ENCODE results near the gene MAN1B1.
A peak's percentile ranks its signal among the peaks of the same experiment; 100 is the strongest.

MAN1B1 gene

GRCh38 chr9:137088121-137088520, 1.3 kb downstream of the MAN1B1 start:
- no peak for DNase-seq

DNA sequence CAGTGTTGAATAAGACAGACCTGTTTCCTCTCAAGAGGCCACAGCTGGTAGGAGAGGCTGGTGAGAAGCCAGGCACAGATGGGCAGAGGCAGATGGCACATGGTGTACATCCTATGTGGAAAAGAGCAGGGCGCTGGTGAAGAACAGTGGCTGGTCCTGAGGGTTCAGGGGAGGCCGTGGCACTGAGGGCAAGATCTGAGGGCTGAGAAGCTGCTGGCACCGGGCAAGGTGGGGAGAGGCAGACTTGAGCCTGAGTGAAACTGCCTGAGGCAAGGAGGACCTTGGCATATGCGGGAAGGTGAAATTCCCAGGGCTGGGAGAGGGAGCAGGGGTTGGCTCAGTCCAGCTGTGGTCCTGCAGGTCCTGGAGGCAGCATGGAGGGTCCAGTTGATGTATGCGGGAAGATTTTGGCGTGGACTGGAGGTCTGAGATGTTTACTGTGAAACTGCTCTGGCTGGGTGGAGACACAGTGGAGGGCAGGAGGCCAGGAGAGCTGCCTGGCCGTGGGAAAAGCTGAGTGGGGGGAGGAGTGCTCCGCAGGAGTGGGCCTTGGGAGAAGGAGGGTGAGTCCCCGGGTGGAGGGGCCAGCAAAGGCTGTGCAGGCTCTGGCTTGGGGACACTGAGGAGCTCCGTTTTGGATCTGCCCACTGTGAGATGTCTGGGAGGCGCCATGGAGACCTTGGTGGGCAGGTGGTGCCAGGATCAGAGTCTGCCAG, 2.6 kb downstream of the MAN1B1 start:
- DNase-seq: no peak

DNA sequence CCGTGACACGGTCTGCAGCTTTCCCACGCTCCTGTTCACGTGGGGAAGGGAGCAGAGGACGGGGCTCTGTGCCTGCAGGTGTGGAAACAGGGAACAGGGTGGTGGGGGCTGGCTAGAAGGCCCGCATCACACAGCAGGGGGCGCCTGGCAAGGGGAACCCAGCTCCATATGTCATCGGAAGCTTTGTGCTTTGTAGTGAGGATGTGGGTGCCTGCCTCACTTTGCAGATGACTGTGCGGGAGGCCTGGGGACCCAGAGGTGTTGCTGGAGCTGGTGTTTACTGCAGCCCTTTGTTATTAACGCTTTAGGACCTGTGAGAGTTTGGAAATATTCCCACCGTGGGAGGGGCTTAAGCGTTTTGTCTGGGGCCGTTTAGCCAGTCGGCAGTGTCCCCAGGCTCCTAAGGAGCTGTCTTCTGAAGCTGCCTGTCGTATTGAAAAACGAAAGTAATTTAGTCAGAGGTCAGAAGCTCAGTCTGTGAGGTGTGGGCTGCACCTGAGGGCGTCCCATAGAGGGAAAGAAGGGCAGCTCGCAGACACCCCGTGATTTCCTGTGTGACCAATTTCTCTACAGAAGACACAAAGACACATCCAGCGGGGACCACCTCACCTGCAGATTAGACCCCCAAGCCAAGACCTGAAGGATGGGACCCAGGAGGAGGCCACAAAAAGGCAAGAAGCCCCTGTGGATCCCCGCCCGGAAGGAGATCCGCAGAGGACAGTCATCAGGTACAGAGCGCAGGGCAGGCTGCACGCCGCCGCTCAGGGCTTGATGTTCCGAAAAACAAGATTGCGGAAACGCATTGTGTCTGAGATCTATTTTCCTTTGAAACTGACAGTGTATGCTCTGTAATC, 9.1 kb downstream of the MAN1B1 start:
- peak; percentile 72 for DNase-seq

DNA sequence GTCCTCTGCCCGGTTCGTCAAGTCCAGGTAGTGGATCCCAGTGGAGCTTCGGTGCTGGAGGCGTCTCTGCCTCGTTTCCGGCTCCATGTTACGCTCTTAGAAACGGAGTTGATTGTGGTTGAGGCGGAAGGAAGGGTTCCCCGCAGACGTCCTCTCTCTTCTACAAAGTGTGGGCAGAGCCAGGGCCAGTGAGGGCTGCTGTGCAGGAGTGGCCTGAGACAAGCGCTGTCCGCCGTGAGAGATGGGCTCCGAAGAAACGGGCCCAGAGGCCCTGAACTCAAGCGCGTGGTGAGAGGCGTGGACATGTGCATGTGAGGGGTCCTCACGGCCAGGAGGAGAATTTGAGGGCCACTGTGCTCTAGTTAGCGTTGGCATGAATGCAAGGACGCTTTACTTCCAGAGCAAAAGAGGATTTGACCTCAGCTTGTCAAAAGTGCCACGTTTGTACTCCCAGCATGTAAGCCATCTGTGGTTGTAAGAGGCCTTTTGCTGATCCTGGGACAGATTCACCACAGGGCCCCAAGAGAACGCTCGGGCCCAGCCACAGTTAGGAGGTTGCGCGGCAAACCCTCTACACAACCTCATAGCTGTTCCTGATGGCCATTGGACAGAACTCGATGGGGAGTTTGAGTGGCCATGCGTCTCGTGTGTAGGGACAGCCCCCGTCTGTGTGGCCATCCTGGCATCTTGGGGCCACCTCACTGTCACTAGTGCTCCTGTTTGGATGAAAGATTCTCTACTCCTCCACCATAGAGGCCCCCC, 10.2 kb downstream of the MAN1B1 start:
- no peak for DNase-seq

GRCh38 chr9:137097761-137098462, 11.1 kb downstream of the MAN1B1 start:
- DNase-seq: no peak

GRCh38 chr9:137099231-137099630, 12.4 kb downstream of the MAN1B1 start:
- no peak for DNase-seq

- DNase-seq: no peak
Observed at GRCh38 chr9:137103206-137103999, 16.6 kb downstream of the MAN1B1 start.

GRCh38 chr9:137105814-137106661, 19.3 kb downstream of the MAN1B1 start:
- DNase-seq: no peak

- DNase-seq: no peak
Observed at GRCh38 chr9:137106662-137107250, 20.0 kb downstream of the MAN1B1 start.

- DNase-seq: no peak
Observed at GRCh38 chr9:137107312-137107921, 20.6 kb downstream of the MAN1B1 start.

- DNase-seq: no peak
Observed at GRCh38 chr9:137107982-137108381, 21.2 kb downstream of the MAN1B1 start.

- DNase-seq: no peak
Observed at GRCh38 chr9:137108608-137109249, 21.9 kb downstream of the MAN1B1 start.

GRCh38 chr9:137109250-137110146, 22.7 kb downstream of the MAN1B1 start:
- DNase-seq: no peak

DNA sequence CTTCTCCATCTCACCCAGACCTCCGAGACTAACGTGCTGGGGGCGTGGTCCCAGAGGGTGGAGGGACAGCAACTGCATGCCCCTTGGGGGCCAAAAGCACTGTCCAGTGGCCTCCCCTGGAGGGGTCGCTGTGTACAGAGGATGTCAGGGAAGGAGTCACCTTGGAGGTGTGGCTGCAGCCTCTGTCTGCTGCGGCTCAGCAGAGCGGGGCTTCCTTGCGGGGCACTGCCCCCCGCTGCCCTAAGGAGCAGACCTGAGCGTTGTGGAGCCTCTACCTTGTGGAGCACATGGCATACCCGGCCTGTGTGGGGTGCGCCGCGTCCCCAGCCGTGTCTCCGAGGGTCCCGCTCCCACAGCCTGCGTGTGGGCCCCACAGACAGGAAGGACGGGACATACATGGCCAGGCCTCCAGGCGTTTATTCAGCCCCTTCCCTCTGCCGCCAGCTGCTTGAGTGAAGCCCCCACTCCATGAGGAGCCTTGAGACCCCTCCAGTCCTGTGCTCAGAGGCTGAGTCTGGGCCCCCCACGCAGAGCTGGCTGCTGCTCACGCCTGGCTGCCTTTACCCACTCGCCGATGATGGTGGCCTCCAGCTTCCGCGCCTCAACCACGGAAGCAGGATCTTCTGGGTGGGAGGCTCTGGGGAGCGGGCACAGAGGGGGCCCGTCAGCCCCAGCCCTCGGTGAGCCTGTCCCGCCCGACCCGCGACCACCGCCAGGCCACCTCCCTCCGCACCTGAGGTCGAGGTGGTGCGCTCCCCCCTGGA, 23.5 kb downstream of the MAN1B1 start:
- no peak for DNase-seq

GRCh38 chr9:137110911-137111787, 24.4 kb downstream of the MAN1B1 start:
- DNase-seq: no peak

GRCh38 chr9:137111788-137112563, 25.2 kb downstream of the MAN1B1 start:
- DNase-seq: no peak

Data from NK-92 treated with Interleukin-12 subunit alpha and Interleukin-12 subunit beta, amount 100 ng/mL, for 24 hours (cell line).